WERI-Rb-1 (cell line): ENCODE measurements around the gene PCYT2.

ENCODE experiments used
- DNase-seq: peaks from one replicate; pipeline ENCODE4 v3.0.0-alpha.2; 2020
- H3K27ac ChIP-seq: fragments of 250-450 bp; sonication (Bioruptor Pico); 2 replicates; pipeline ENCODE4 v1.5.1; 2020; ENCODE audit warnings: mild to moderate bottlenecking, moderate library complexity
- H3K27me3 ChIP-seq: fragments of 250-450 bp; sonication (Bioruptor Pico); 2 replicates; pipeline ENCODE4 v1.5.1; 2021; ENCODE audit warnings: mild to moderate bottlenecking, low read depth, moderate library complexity; ENCODE audit not compliant: insufficient read depth, severe bottlenecking
- H3K36me3 ChIP-seq: fragments of 250-450 bp; sonication (Bioruptor Pico); 2 replicates; pipeline ENCODE4 v1.5.1; 2020; ENCODE audit warnings: mild to moderate bottlenecking, moderate library complexity
- H3K4me3 ChIP-seq: 2 replicates; pipeline ENCODE4 v1.5.1; 2011; ENCODE audit warnings: low read depth, mild to moderate bottlenecking, control low read depth, low read length
- H3K9me3 ChIP-seq: fragments of 250-450 bp; sonication (Bioruptor Pico); 2 replicates; pipeline ENCODE4 v1.5.1; 2021; ENCODE audit warnings: mild to moderate bottlenecking, moderate library complexity; ENCODE audit not compliant: severe bottlenecking
- TF ChIP-seq, protein P1 (sequence below): IDR thresholded peaks from 2 replicates; pipeline ENCODE4 v1.5.1; 2011; ENCODE audit warnings: low read depth, mild to moderate bottlenecking, control low read depth, inconsistent platforms, low read length

PCYT2 gene

GRCh38 chr17:81885869-81886548 lies 25.2 kb downstream of the PCYT2 start:
- Histone ChIP-seq H3K4me3 (no peak overlapping the region), H3K27ac (peak overlapping the region; percentile 3), H3K9me3 (no peaks in the 10 kb centered on the region), H3K27me3 (no peaks in the 10 kb centered on the region), H3K36me3 (peaks cover 96% of the 10 kb centered on the region)
- TF ChIP-seq, protein P1, sequence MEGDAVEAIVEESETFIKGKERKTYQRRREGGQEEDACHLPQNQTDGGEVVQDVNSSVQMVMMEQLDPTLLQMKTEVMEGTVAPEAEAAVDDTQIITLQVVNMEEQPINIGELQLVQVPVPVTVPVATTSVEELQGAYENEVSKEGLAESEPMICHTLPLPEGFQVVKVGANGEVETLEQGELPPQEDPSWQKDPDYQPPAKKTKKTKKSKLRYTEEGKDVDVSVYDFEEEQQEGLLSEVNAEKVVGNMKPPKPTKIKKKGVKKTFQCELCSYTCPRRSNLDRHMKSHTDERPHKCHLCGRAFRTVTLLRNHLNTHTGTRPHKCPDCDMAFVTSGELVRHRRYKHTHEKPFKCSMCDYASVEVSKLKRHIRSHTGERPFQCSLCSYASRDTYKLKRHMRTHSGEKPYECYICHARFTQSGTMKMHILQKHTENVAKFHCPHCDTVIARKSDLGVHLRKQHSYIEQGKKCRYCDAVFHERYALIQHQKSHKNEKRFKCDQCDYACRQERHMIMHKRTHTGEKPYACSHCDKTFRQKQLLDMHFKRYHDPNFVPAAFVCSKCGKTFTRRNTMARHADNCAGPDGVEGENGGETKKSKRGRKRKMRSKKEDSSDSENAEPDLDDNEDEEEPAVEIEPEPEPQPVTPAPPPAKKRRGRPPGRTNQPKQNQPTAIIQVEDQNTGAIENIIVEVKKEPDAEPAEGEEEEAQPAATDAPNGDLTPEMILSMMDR: no peak
- peak; percentile 66 for DNase-seq

GRCh38 chr17:81885454-81885853 lies 25.7 kb downstream of the PCYT2 start:
- DNase-seq: no peak
- Histone ChIP-seq H3K27me3 (no peaks in the 10 kb centered on the region), H3K4me3 (no peak overlapping the region), H3K9me3 (no peaks in the 10 kb centered on the region), H3K27ac (no peak overlapping the region; the same call in 1 of the 2 replicates), H3K36me3 (peaks cover 96% of the 10 kb centered on the region)
- TF ChIP-seq, protein P1: no peak

GRCh38 chr17:81884968-81885367 lies 26.2 kb downstream of the PCYT2 start:
- Histone ChIP-seq H3K27ac (no peak overlapping the region), H3K9me3 (no peaks in the 10 kb centered on the region), H3K36me3 (peaks cover 96% of the 10 kb centered on the region), H3K27me3 (no peaks in the 10 kb centered on the region), H3K4me3 (no peak overlapping the region)
- TF ChIP-seq, protein P1: no peak
- DNase-seq: no peak

DNA sequence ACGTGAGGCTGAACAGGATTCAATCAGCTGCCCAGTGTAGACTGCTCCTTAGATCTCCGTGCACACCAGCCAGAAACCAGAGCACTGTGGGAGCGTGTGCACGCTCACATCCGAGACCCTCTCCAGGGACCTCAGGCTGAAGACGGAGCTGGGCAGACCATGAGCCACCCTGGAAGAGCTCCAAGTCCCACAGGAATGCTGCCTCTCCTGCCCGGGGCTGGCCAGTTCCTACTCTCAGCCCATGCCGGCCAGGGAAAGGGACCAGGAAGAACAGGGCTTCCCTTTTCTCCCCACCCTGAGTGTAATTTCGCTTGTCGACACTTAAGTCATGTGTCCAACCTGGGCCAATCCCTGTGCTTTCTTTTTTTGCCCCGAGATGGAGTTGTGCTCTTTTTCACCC lies 26.7 kb downstream of the PCYT2 start:
- TF ChIP-seq, protein P1: no peak
- DNase-seq: no peak
- H3K4me3 ChIP-seq: no peak overlapping the region
- H3K36me3 ChIP-seq: peaks cover 96% of the 10 kb centered on the region
- no peak overlapping the region for H3K27ac ChIP-seq
- H3K9me3 ChIP-seq: no peaks in the 10 kb centered on the region
- H3K27me3 ChIP-seq: no peaks in the 10 kb centered on the region

- TF ChIP-seq, protein P1: no peak
- H3K4me3 ChIP-seq: no peak overlapping the region
- H3K27ac ChIP-seq: no peak overlapping the region
- DNase-seq: no peak
- no peaks in the 10 kb centered on the region for H3K27me3 ChIP-seq
- peaks cover 63% of the 10 kb centered on the region for H3K36me3 ChIP-seq
- H3K9me3 ChIP-seq: no peaks in the 10 kb centered on the region
Measured at GRCh38 chr17:81879121-81879520, 32.1 kb downstream of the PCYT2 start.

- Histone ChIP-seq H3K4me3 (no peak overlapping the region), H3K27ac (no peak overlapping the region), H3K36me3 (peaks cover 54% of the 10 kb centered on the region), H3K27me3 (no peaks in the 10 kb centered on the region), H3K9me3 (no peaks in the 10 kb centered on the region)
- TF ChIP-seq, protein P1: no peak
- no peak for DNase-seq
Measured at GRCh38 chr17:81878294-81878693, 32.9 kb downstream of the PCYT2 start.
